Activated naive CD4-positive, alpha-beta T cell treated with anti-CD3 and anti-CD28 coated beads, Interleukin-2, amount 50 U/mL, for 16 hours (primary cell): Measurements from ENCODE around the gene BHLHE23.

ENCODE experiments used
- DNase-seq: peaks from one replicate; pipeline ENCODE4 v3.0.0-alpha.2; 2020

The BHLHE23 gene

DNA sequence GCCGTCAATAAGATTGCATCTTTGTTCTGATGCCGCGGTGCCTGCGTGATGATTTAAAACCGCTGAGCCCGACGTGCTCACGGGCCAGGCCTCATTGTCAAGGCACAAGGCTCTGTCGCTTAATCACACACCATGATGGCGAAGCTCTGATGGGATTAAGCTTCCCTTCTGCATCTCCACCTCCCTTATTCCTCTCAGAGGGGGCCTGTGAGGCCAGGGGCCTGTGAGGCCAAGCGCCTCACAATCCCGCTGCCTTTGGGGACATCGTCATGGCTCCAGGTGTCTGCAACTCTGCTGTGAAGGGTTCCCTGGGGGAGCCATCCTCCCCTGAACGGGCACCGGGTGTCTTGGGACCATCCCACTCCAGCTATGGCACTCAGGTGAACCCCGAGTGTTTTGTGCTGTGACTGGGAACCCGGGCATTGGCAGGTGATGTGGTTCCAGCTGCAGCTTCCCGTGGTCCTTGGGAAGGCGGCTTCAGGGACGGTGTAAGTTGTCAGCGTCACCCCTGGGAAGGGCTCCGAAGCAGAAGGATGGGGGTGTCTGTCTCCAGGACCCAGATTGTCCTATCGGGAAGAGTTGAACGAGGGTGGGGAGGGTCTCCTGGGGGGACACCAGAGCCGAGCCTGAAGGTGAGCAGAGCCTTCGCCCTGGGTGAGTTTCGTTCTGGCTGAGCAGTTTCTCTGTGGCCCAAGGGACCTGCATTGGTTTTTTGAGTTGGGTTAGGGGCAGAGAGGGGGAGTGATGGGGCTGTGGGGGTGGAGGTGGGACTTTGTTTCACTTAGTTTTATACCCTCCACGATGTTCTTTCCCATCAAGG lies 18.0 kb upstream of the BHLHE23 start:
- no peak for DNase-seq

DNA sequence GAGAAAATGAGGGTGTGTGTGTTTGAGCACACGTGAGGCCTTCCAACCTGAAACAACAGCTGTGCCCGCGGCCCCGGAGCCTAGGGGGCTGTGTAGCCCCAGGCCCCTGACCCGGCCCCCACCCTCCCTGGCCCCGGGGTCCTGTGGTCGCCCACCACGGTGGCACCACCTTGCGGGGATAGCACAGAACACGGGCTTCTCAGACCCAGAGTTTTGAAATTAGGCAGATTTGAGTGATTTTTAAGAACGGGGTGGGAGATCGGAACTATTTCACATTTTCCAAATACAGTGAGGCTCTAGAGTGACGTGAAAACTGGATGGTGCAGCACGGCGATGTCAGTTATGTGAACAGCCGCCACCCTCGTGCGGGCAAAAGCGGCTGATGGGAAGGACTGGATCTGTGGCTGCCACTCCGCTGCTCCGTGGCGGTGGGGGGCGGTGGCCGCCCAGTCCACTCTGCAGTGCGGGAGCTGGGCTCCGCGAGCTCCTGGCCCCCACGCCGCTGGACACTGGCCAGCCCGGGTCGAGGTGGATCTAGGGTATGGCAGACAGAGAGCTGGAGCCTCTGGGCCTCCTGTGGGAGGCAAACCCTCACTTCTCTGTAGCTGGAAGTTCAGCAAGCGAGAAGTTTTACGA lies 17.3 kb upstream of the BHLHE23 start:
- no peak for DNase-seq

DNA sequence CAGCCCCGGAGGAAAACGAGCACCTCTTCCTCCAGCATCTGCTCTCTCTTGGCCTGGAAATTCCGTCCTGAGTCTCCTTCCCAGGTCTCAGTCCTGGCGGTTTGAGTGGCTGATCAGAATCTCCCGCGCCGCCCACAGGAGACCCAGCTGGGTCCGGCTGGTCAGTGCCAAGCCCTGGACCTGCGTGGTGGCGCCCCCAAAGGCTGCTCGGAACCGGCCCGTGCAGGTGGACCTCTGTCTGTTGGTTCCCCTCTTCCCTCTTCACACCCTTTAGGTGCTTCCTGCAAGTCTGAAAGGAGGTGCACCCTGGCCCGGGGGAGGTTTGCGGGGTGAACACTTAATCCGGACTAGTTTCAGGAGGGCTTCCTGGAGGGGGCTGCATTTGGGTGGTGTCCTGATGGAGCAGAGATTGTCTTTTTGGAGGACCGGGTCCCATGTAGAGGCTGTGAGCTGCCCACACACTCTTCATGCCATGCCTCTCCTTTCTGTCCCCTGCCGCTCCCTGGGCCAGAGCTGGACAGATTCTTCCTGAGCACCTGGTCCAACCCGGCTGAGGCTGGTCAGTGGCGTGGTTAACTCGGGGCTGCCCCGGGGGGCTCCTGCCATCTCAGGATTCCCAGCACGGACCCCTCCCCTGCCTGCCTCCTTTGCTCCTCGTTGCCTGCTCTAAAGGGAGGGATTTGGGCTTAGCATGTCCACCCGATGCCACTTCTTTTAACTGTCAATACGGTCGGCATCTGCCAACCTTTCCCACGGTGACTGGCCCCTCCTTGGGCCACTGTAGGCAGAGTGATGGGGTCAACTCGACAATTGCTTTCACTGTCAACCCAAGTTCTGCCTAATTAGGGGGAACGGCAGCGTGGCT lies 16.5 kb upstream of the BHLHE23 start:
- DNase-seq: peak; percentile 7

DNA sequence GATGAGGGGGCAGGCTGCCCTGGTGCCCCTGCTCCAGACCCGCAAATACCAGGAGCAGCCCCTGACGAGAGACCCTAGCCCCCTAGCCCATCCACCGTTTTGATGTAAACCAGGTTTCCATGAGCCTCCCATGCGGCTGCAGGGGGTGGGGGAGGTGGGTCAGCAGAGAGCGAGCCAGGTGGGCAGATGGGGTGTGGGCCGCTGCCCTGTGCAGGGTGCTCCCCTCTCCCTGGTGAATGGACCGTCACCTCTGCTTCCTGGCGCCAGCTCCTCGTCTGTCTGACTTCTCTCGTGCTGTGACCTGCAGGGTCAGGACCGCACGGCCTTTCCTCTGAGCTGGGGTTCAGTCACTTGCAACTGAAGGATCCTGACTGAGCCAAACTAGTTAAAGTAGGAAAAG lies 15.7 kb upstream of the BHLHE23 start:
- DNase-seq: peak; percentile 3

DNA sequence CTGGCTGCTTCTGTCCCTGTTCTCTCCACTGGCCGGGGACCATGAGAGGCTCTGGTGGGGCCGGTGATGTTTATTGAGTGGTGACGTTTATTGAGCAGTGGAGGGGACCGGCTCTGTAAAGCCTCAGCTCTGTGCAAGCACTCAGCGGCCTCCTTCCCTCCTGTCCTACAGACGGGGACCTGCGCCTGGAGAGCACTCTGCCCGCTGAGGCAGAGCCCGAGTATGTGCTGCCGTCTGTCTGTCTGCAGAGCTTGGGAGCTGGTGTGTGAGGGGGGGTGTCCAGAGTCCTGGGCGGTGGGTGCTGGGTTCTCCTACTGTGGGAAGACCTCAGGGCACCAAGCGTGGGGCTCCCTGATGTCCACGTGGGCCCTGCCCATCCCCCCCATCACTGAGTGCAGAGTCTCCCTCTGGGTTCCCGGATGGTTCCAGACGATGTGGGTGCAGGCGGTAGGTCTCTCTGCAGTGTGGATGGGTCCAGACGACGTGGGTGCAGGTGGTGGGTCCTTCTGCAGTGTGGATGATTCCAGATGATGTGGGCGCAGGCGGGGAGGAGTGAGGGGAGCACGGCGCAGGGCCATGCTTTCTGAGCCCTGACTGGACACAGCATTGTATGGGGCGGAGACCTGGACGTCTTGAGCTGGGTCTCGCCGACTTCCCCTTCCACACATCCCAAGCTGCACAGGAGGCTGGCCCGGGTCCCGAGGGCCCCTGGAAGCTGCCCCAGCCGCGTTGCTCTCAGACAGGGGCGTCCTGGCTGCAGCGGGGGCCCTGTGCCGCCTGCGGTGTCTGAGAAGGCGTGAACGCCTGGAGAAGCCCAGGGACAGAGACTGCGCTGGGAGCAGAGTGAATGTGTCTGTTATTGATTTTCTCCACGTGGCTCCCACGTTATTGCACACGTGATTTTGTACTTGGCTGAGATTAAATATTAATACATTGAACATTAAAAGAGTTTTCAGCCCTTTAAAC lies 14.9 kb upstream of the BHLHE23 start:
- DNase-seq: peak; percentile 3

DNA sequence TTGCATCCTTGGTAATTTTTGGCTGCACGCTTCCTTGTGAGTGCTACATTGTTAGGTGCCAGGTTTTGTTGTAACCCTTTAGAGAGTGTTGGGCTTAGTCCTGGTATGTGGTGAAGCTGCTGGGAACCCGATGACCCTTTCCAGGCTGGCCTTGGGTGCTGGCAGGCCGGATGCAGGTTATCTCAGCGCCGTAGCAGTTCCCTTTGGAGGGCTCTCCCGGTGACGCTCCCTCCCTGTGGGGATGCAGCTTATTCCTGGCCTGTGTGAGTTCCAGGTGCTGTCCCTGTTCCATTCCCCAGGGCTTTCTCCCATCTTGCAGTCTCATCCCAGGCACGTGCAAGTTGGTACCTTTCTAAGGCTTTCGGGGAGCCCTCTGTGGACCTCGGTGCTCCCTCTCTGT lies 13.9 kb upstream of the BHLHE23 start:
- no peak for DNase-seq

DNA sequence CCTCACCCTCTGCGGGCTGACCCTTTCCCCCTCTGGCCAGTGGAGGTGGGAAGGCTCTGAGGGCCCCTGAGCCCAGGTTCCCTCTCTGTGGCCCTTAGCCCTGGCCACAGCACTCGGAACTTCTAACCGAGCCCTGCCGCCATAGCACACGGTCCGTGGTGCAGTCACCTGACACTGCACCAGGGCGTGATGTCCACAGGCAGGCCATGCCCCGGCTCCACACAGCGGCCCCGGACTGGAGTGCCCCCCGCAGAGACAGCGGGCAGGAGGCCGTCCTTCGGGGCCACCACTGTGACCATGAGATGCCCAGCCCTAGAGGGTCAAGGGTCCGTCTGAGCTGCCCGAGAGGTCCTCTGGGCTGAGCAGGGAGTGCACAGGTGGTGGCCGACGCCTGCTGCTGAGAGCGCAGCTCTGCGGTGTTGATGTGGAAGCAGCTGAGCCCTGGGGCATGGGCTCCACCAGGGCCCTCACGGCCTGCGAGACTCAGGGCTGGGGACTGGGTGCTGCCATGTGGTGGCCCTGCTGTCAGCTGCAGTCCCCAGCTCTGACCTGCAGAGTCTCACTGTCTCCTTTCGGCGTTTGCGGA lies 11.2 kb upstream of the BHLHE23 start:
- no peak for DNase-seq

DNA sequence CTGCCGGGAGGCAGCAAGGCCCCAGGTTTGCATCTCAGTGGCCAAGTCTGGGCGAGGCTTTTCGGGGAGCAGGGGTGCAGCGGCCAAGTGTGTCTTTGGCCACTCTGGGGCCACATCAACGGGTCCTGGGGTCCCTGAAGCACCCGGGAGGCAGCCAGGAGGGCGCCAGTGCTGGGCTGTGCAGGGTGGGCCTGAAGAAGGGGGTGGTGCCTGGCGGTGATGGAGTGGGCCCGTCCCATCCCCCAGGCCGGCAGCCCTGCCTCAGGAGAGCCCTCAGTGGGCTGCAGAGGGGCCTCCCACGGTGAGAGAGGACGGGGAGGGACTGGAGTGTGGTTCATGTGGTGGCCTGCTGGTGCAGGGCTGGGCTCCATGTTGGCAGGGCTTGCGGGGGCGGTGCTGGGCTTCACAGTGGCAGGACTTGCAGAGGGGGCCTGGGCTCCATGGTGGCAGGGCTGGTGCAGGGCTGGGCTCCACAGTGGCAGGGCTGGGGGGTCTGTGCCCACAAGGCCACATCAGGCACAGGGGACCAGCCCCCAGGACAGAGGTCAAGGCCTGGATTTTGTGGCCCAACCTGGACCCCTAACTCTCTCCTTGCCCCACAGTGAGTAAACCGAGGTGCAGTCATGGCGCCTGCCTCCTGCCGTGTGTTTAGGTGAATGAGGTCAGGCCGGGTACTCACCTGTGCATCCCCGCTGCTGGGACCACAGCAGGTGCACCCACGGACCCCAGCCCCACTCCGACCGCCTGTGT lies 10.5 kb upstream of the BHLHE23 start:
- no peak for DNase-seq

DNA sequence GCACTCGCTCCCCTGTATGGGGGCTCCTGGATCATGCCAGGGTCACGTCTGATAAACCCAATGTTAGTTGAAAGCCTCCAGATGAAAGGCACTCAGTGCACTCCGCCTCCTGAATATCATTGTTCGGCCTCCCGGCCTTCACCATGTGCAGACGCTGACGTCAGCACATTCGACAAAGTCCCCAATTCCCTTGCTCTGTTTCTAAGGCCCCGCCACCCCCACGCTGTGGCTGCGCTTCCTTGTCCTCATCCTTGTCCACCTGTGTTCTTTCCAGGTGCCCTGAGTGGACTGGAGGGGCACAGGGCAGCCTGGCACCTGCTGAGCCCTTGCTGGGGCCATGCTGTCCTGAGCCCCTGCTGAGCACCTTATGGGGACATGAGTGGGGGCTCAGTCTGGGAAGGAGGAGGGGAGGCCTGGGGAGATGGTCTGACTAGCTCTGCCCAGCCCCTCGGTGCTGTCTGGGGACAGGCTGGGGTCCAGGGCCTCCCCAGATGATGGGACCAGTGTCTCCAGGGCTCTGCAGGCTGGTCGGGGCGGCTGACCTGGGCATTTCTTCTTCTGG lies 9.8 kb upstream of the BHLHE23 start:
- DNase-seq: no peak

DNA sequence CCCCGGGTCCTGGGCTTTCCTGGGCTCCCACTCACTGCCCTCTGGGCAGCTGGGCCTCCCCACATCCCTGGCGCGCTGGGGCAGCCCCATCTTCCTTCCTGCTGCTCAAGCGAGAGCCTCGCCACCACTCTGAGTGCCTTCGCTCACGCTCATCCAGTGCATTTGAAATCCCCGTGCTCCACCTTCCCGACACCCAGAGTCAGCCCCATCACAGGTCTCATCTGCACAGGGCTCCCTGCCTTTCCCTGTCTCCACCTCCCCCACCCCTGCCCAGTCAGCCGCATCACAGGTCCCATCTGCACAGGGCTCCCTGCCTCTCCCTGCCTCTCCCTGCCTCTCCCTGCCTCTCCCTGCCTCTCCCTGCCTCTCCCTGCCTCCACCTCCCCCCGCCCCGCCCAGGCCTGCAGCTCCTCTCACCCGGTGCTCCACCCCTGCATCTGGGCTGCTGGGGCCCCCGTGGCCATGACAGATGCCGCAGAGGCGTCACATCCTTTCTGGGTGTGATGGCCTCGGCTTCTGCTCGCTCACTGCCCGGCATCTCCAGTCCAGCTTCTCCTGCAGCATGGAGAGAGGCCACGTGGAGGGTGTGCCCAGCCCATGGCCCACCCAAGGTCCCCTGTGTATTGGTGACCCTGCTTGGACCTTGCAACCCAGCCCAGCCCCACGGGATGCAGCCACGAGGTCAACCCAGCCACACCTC lies 9.0 kb upstream of the BHLHE23 start:
- DNase-seq: no peak

DNA sequence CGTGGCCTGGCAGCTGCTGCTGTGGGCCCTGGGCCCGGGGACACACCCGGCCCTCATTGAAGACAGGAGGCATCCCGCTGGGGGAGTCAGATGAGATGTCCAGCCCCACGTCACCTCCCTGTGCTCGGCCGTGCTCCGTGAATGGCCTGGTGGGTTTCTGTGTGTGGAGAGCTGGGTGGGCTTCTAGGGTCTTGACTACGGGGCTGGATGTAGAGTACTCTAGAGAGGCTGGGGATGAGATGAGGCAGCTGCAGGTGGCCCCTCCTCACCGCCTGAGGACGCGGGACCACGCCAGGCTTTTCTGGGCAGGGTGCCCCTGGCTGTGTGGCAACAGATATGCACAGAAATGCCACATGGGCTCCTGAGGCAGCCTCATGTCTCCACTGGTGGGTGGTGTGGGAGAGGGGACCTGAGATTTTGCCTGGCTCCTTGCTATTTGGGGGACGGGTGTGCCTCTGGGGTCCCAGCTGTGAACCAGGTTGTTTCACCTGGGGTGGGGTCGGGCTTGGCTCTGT lies 8.4 kb upstream of the BHLHE23 start:
- DNase-seq: no peak

DNA sequence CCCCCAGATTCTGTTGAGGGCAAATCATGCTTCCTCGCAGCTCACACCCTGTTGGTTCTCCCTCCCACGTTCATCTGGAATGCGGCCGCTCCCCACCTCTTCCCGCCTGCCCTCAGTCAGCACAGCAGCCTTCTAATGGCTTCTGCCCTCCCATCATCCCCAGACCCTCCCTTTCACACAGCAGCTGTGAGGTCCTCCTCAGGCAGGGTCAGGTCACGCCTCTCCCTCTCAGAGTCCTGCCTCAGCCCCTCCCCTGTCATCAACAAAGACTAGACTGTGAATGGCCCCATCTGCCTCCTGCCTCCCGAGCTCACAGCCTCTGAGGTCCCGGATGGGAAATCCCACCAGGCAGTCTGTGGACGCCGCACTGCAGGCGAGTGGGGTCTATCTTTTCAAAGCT lies 7.9 kb upstream of the BHLHE23 start:
- DNase-seq: no peak

DNA sequence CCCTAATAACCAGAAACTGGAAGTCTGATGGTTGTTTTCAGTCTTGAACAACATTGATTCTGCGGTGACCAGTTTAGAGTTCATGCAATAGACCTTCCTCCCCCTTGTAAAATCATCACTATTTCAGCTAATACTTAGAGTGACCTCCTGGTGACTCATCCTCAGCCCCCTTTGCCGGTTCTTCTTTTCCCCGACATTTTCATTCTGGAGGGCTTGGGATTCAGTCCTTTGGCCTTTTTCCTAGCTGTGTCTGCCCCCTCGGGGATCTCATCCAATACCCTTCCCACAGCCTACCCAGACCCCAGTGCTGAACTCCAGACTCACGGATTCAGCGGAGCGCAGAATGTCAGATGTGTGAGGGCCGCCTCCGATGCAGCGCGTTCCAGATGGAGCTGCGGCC lies 7.5 kb upstream of the BHLHE23 start:
- DNase-seq: no peak

DNA sequence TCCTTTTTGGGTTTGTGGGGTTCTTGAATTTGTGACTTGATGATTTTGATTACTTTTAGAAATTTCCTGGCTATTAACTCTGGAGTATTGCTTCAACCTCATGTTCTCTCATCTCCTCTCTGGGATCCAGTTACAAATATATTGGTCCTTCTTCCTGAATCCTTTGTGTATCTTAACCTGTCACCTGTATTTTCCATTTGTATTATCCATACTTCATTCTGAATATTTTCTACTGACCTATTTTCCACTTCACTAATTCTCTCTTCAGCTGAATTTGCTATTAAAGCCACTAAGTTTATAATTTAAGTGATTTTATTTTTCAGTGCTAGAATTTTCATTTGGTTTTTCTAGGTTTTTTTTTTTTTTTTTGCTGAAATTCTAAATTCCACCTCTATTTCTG lies 6.4 kb upstream of the BHLHE23 start:
- DNase-seq: no peak

DNA sequence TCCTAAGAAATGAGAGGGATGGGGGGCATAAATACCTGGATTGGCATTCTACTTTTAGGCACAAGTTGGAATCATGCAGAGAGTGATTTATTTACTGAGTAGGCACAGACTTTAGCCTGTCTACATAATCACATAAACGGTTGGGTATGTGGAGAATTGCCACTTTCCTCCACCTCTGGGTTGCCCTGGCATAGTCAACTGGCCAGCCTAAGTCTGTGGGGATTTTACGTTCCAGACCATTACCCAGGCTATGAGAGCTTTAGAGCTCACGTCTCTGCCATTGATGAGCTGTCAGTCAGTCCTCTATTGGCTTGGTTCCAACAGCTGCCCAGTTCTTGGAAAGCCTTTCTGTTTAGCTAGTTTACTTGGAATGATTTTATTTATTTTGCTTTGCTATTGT lies 5.0 kb upstream of the BHLHE23 start:
- DNase-seq: no peak

DNA sequence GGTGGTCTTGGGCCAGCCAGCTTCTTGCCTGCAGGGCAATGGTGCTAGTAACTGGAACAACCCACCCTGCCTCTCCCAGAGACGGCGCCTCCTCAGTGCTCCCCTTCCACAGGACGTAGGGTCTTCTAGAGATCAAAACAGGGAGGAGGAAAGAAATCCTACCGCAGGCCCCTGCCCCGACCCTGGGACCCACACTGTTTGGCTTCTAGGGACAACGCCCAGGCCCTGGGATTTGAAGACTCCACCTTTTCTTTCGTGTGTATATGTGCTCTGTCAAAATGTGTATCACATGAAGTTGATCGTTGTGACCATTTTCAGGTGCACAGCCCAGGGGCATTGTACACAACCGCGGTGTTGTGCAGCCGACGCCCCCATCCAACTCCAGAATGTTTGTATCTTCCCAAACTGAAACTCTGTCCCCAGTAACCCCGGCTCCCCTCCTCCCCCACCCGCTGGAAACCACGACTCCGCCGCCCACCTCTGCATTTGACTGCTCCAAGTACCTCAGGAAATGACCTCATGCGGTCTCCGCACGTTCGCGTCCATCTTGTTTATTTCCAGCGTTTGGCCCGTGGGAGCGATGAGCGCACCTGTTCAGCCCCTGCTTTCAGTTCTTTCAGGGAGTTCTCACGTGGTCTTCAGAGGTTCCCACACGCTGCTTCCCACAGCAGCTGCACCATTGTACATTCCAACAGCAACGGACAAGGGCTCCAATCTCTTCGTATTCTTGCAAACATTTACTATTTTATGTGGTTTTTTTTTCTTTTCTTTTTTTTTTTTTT lies 3.4 kb upstream of the BHLHE23 start:
- DNase-seq: peak; percentile 74

DNA sequence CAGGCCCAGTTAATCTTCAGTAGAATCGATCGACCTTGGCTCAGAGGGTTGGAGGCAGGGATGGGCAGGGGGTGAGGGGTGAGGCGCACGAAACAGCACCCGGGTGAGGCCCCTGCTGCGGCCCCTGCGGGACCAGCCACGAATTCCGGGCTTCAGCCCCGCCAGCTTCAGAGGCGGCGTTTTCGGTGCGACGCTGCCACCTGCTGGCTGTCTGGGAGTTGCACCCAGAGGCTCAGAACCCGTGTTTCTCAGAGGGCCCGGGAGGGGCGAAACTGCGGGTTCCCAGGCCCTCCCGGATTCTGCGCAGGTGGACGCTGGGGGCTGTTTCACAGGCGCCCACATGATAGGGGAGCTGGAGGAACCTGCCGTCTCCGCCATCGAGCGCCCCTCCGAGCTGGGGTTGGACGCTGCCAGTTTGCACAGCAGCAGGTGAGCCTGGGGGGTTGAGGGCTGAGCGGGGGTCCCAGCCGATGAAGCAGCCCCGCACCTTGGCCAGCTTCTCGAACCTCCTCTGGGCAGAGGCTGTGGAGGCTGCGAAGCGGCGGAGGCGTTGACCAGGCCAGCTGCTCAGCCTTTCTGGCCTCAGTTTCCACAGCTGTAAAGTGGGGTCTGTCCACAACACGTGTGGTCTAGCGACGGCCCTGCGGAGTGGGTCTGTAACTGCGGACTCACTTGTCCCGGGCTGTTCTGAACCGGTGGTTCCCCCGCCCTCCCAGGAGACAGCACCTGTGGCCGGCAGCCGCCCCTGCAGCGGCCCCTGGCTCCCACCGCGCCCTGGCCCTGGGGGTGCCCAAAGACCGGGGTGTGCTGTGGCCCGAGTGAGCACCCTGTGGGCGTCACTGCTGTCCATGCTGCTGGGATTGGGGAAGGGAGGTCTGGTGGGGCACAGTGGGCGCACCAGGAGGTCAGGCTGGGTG lies 2.5 kb upstream of the BHLHE23 start:
- DNase-seq: peak; percentile 85

DNA sequence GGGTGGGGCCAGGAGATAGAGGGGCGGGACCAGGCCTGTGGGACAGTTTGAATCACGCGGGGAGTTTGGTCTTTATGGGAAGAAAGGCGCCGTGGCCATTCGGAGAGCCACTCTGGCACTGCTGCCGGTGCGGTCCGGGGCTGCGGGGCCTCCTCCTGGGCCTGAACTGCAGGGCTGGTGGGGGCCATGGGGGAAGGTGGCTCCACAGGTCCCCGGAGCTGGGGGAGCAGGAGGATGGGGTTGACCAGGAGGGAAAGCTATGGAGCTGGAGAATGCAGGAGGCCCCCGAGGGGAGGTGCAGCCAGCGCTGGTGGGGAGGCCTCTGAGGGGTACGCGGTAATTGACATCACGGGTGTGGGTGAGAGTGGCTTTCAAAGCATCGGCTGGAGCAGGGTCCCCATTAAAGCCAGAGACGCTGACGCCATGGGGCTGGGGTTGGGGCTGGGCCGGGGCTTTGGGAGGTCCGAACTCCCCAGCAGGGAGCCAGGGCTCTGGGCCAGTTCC lies 1.8 kb upstream of the BHLHE23 start:
- no peak for DNase-seq
